Pons (tissue), 1 donor: Measurements from ENCODE around the gene ZFPL1.
"Not testable (repeated sequence)": the region's sequence is repeated elsewhere in the genome, so short reads cannot be mapped to it uniquely, and the experiment has no call there.

Experiments
- DNase-seq: peaks from one replicate; pipeline ENCODE4 v3.0.0-alpha.2; 2016; ENCODE audit warnings: low spot score

ZFPL1 gene

GRCh38 chr11:65115361-65116082 is 31.5 kb downstream of the ZFPL1 start:
- no peak for DNase-seq

GRCh38 chr11:65116370-65117205 is 32.6 kb downstream of the ZFPL1 start:
- DNase-seq = no peak

GRCh38 chr11:65117206-65118096 is 33.4 kb downstream of the ZFPL1 start, which contains the start of gene ZNHIT2:
Gene ZNHIT2, minus strand, starts transcription at chr11:65117701. Its CDS starts 48 bp downstream, at chr11:65117653.
- peak; percentile 99 for DNase-seq

GRCh38 chr11:65118097-65118837 is 34.2 kb downstream of the ZFPL1 start:
- no peak for DNase-seq

GRCh38 chr11:65118891-65119669 is 35.1 kb downstream of the ZFPL1 start:
- not testable (repeated sequence) for DNase-seq

GRCh38 chr11:65119670-65119995 is 35.6 kb downstream of the ZFPL1 start:
- DNase-seq = no peak

GRCh38 chr11:65120831-65121230 is 36.8 kb downstream of the ZFPL1 start:
- no peak for DNase-seq

GRCh38 chr11:65121447-65121864 is 37.4 kb downstream of the ZFPL1 start:
- no peak for DNase-seq

- DNase-seq = peak; percentile 91
Observed at GRCh38 chr11:65121865-65122696, 38.1 kb downstream of the ZFPL1 start, which contains the start of the genes FAU and MRPL49. Gene FAU, minus strand, starts transcription at chr11:65122134. Its CDS starts 321 bp downstream, at chr11:65121813. Gene MRPL49, plus strand, starts transcription at chr11:65122321. Its CDS starts 26 bp downstream, at chr11:65122347.

GRCh38 chr11:65124480-65125196 is 40.6 kb downstream of the ZFPL1 start:
- no peak for DNase-seq

- no peak for DNase-seq
Observed at GRCh38 chr11:65125197-65126056, 41.4 kb downstream of the ZFPL1 start.

GRCh38 chr11:65126624-65127274 is 42.7 kb downstream of the ZFPL1 start:
- DNase-seq = no peak

- DNase-seq = no peak
Observed at GRCh38 chr11:65127473-65128181, 43.6 kb downstream of the ZFPL1 start.

- DNase-seq = no peak
Observed at GRCh38 chr11:65128182-65129145, 44.4 kb downstream of the ZFPL1 start.

- DNase-seq = no peak
Observed at GRCh38 chr11:65129649-65130441, 45.8 kb downstream of the ZFPL1 start.
